GM10266 (cell line): ENCODE data around the gene CA4.

Source experiments
- DNase-seq: peaks from one replicate; pipeline ENCODE4 v3.0.0; 2012; ENCODE audit errors: extremely low spot score
- CTCF ChIP-seq: IDR thresholded peaks from 2 replicates; pipeline ENCODE4 v1.5.1; 2012; ENCODE audit warnings: mild to moderate bottlenecking, low read depth; ENCODE audit not compliant: control insufficient read depth, insufficient read depth; ENCODE audit errors: missing control alignments

The CA4 gene

GRCh38 chr17:60168654-60169053, 18.9 kb downstream of the CA4 start:
- TF ChIP-seq CTCF = no peak
- no peak for DNase-seq

DNA sequence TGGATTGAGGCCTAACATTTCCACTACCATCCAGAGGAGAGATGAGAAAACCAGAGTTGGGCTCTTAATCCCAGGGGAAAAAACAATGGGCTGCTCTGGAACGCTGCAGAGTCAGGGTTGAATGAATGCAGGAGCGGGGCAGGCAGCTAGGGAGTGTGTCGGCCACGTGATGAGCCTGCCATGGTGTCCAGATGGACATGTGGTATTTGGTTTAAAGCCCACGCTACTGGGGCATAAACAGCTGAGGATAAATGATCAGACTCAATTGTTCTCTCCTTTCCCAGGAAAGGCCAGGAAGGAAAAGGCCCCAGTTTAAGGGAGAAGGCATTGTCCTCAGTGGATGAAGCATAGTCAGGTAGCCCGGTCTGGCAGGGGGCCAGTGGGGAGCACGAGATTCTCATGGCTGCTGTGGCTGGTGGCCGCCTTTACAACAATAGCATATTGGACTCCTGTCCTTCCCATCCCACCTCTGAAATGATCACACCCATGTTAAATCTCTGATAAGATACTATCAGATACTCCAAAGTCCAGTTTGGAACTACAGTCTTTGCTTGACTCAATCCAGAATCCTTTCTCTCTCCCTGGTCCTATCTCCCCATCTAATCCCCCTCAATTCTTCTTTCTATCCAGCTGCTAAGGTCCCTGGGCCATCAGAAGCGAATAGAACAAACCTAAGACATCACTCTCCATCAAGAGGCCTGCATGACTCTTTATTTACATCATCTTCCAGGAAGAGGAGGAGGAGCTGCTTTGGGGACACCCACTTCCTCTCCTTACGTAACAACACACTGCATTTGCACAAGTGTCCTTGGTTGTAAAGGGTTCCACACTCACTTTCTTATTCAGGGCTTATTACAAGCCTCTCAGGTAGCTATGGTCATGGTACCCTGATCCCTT, 20.4 kb downstream of the CA4 start:
- TF ChIP-seq CTCF = no peak
- no peak for DNase-seq

DNA sequence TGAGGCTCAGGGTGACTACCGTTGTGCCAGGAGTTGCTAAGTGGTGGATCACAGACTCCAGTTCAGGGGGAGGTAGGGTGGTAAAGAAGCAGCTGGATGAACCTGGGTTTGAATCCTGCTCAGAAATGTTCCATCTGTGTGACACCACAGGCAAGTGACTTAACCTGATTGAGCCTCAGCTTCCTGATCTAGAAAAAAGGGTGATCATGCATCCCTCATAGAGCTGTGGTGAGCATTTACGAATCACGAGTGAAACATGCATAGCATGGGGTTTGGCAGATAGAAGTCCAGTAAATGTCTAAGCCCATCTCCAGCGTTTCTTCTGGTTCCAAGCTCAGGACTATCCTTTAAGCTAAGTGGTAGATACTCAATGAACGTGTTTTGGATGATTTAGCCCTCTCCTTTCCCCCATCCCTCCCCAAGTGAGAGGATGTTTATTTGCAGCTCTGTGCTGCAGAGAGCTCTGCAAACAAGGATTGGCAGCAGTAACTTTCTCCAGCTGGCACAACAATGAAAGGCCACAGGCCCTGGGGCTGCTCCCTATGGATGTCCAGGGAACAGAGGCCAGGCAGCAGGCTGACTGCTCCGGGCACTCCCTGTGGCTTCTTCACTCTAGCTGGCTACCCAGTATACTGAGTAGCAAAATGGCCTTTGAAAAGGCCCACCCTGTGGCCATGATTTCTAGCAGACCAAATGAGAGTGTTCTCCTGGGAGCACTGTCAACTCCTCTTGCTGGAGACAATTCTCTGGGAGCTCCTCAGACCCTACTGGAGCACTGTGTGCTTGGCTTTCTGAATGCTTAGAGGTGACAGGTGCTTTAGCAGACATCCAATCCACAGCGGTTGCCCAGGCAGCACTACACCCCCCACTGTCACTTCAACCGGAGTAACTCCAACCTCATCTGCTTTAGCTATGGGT, 21.3 kb downstream of the CA4 start:
- TF ChIP-seq CTCF = no peak
- no peak for DNase-seq

DNA sequence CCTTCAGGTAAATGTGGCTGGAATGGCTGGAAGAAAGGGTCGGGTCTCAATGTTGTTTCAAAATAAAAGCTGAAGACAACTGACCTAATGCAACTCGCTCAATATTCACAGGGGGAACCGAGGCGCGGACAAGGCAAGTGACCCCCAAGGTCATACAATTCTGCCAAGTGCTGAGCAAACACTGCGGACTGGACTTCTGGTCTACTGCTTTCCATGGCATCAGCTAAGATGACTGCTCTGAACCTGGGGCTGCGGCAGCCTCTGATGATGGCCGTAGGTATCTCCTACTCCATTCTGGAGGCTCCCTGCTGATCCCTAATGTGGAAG, 21.9 kb downstream of the CA4 start:
- no peak for TF ChIP-seq CTCF
- no peak for DNase-seq

DNA sequence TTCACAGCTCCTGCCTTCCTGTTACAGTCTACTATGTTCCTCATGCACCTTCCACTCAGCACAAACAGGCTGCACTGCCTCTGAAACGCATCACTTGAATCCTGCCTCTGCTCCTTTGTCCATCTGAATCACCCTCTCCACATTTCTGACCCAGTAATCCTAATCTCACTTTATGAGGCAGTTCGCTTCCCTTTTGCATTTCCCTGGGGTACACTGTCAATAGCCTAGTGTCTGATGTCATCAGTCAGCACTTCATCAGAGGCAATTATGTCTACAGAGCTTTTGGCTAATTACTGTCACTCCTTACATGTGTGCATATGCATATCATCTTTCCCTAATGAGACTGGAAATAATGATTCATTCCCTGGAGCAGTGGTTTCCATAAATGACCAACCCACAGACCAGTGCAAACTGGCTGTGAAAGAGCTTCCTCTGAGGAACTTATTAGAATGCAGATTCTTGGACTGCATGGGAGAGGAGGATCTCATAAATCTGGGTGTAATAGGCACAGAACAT, 23.6 kb downstream of the CA4 start:
- TF ChIP-seq CTCF = no peak
- DNase-seq = no peak

GRCh38 chr17:60174035-60174434, 24.3 kb downstream of the CA4 start:
- DNase-seq = no peak
- no peak for TF ChIP-seq CTCF
